ENCODE measurements around the gene ITPRID2. TPM values are rescaled to one million over a fixed set of nuclear protein-coding genes. Genes with fewer than 3 reads are reported as not detected.

ITPRID2 gene
- total RNA-seq (2021; fragmentation: NEBNext Ultra II Directional; extraction: Animal tissue kit (Norgen Biotek cat#: 25700)) (12.6 and 13.5 TPM in 2 replicates), polyA plus RNA-seq (2011; rRNA removed) (1.2 and 1.9 TPM in 2 replicates), polyA minus RNA-seq (2011; rRNA and poly(A)+ RNA removed) (4.6 and 5.6 TPM in 2 replicates)
- polyA plus RNA-seq (2011; cell fraction: cytosol; rRNA removed) = 2.9 TPM
- polyA plus RNA-seq (2011; cell fraction: nucleus; rRNA removed) = 4.5 TPM
- polyA plus RNA-seq (2012, experiment 1 of 2) = 3.3 to 11.2 TPM (median 8.7 TPM) in 4 replicates
- polyA plus RNA-seq (2012, experiment 2 of 2) = 0.39 TPM
- polyA plus RNA-seq (2013, experiment 1 of 2) = 5.1 TPM
- polyA plus RNA-seq (2013, experiment 2 of 2) = 5.3 TPM
- 3.9 TPM for polyA minus RNA-seq (2011; cell fraction: cytosol; rRNA and poly(A)+ RNA removed)
- 11.9 TPM for polyA minus RNA-seq (2011; cell fraction: nucleus; rRNA and poly(A)+ RNA removed)
- long read RNA-seq, experiment 1, partial matches to known transcripts = 1 of 3 reads
- long read RNA-seq, experiment 1, other reads (novel, unspliced or antisense) = 1 of 3 reads
- long read RNA-seq, experiment 2, partial matches to known transcripts = 1 of 1 reads
- long read RNA-seq, experiment 2, other reads (novel, unspliced or antisense) = 0 of 1 reads

DNA sequence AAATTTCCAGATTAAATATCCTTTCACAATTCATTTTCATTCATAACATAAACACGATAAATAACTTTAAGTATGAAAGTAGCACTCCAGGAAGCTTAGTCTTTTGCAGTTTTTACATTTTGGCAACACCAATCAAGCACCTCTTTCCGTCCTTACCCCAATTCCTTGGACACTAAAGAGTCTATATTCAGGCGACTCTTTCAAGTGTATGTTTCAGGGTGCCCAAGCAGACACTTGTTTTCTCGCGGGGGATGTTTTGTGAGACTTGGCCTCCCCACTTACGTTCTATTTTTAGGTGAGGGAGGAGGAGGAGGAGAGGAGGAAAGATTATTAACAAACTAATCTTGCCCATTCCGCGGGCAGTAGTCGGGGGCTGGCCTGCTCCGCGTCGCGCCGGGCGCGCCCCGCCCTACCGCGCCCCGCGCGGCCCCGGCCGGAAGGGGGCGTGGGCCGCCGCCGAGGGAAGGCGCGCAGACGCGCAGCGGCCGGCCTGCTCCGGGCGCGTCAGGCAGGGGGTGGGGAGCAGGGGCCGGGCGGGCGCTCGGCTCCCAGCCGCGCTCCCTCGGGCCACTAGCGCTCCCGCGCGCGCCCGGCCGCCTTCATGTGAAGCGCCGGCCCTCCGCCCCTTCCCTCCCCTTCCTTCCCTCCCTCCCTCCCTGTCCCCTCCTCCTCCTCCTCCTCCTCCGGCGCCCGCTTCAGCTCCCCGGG lies at the start of gene ITPRID2:
ITPRID2 (plus strand) TSS at position 473 of the 708 bp plus-strand sequence. CDS start 337 bp downstream, outside the sequence.
- Histone ChIP-seq H3K4ac (replicated peaks; ENCODE audit: insufficient read length, low read depth, low read length) (peak within 1 kb of the TSS; percentile 13), H2BK5ac (ENCODE audit: low read depth, low read length) (peak within 1 kb of the TSS; percentile 28; the same call in 1 of the 2 replicates), H3K18ac (ENCODE audit: extremely low read depth, low read length) (peak within 1 kb of the TSS; percentile 74), H2BK20ac (ENCODE audit: low read length) (no peak within 1 kb of the TSS), H3K9me3 (ENCODE audit: insufficient read depth in 2 of 2, low read depth in 1 of 2, low read length in 1 of 2) (no peaks in the 10 kb centered on the region), H2AFZ (ENCODE audit: low read length) (peak within 1 kb of the TSS; percentile 100), H4K91ac (replicated peaks; ENCODE audit: insufficient read length, low read length) (peak within 1 kb of the TSS; percentile 71), H3K9ac (replicated peaks in 1 of 4; ENCODE audit: extremely low read depth in 1 of 4, low read depth in 3 of 4, low read length in 3 of 4) (peak within 1 kb of the TSS; percentile 38 to 53 (median 44); a peak in 6 of 7 replicates), H3K79me1 (ENCODE audit: low read depth, low read length) (no peaks in the 10 kb centered on the region), H2BK12ac (ENCODE audit: low read depth, low read length) (peak within 1 kb of the TSS; percentile 69; the same call in 1 of the 2 replicates), H3K4me2 (ENCODE audit: insufficient read depth in 1 of 2, low read depth in 2 of 2, low read length in 2 of 2) (peak within 1 kb of the TSS; percentile 87 to 93), H4K5ac (ENCODE audit: insufficient read length, low read depth, low read length) (peak within 1 kb of the TSS; percentile 66), H3K4me3 (ENCODE audit: extremely low read depth in 1 of 4, insufficient read depth in 2 of 4, low read depth in 3 of 4, low read length in 4 of 4) (peak within 1 kb of the TSS; percentile 72 to 84 (median 78)), H4K20me1 (replicated peaks in 1 of 2; ENCODE audit: control insufficient read depth in 1 of 2, insufficient read depth in 2 of 2, low read length in 2 of 2) (no peaks in the 10 kb centered on the region), H2BK120ac (replicated peaks; ENCODE audit: low read depth, low read length) (no peak within 1 kb of the TSS), H3K56ac (replicated peaks; ENCODE audit: insufficient read length, low read depth, low read length) (peak within 1 kb of the TSS; percentile 25), H3K79me2 (ENCODE audit: control insufficient read depth in 1 of 2, insufficient read depth in 2 of 2, low read length in 2 of 2) (no peaks in the 10 kb centered on the region), H2BK15ac (ENCODE audit: low read length) (peak within 1 kb of the TSS; percentile 65; the same call in 1 of the 2 replicates), H3K23me2 (ENCODE audit: low read depth, low read length) (peaks cover 8% of the 10 kb centered on the region), H4K8ac (ENCODE audit: extremely low read depth, insufficient read depth, low read length) (peak within 1 kb of the TSS; percentile 48), H3K27ac (ENCODE audit: low read depth, low read length) (no peak within 1 kb of the TSS), H3K36me3 (ENCODE audit: control insufficient read depth in 2 of 4, insufficient read depth in 4 of 4, low read length in 3 of 4) (no peaks in the 10 kb centered on the region), H3K23ac (ENCODE audit: insufficient read length) (no peak within 1 kb of the TSS), H2AK5ac (ENCODE audit: low read depth, low read length) (no peak within 1 kb of the TSS), H3K4me1 (replicated peaks in 1 of 4; ENCODE audit: control insufficient read depth in 3 of 4, insufficient read depth in 4 of 4, low read length in 3 of 4) (peaks cover 0 to 4% (median 0%) of the 10 kb centered on the region in 4 experiments; a peak in 2 of 7 replicates), H3K14ac (ENCODE audit: insufficient read length) (no peak within 1 kb of the TSS), H3K27me3 (replicated peaks in 1 of 4; ENCODE audit: control insufficient read depth in 3 of 4, extremely low read depth in 1 of 4, insufficient read depth in 3 of 4, low read length in 3 of 4) (no peaks in the 10 kb centered on the region; a peak in 2 of 7 replicates)
- FAIRE-seq = no peak
- POLR2A ChIA-PET (ENCODE audit: partially characterized antibody) = interaction anchor here (0.9 kb wide), 1 partner anchor 12 kb away, joined by 3 read pairs; no protein-coding TSS in a partner anchor
- DNase-seq (ENCODE audit: low read depth in 1 of 2, low spot score in 2 of 2) = peak in 1 of 2 experiments; percentile 43
- CTCF ChIA-PET (ENCODE audit: partially characterized antibody) = interaction anchor here (0.6 to 4.2 kb wide), 7 partner anchors 13 to 233 kb away, joined by 3 to 31 read pairs (median 3); no protein-coding TSS in a partner anchor
- WGBS, 2 experiments (ENCODE audit: extremely low coverage in 1 of 2, insufficient coverage in 1 of 2, insufficient read length in 1 of 2, insufficient replicate concordance in 2 of 2, low coverage in 1 of 2, low lambda C conversion rate in 2 of 2, missing lambda C conversion rate in 1 of 2) = 3 to 100% methylated on average over 1 to 30 of the region's 58 CpGs
- no peak for TF ChIP-seq EP300 (IDR thresholded peaks at IDR 0.05; ENCODE audit: borderline replicate concordance in 1 of 2, low read depth in 2 of 2, low read length in 2 of 2)
- 0 out of 2 replicates have a peak, but pooled peaks have one; percentile 43 for TF ChIP-seq TAF1 (IDR thresholded peaks at IDR 0.05; ENCODE audit: low read depth, low read length)
- TF ChIP-seq, protein P1, sequence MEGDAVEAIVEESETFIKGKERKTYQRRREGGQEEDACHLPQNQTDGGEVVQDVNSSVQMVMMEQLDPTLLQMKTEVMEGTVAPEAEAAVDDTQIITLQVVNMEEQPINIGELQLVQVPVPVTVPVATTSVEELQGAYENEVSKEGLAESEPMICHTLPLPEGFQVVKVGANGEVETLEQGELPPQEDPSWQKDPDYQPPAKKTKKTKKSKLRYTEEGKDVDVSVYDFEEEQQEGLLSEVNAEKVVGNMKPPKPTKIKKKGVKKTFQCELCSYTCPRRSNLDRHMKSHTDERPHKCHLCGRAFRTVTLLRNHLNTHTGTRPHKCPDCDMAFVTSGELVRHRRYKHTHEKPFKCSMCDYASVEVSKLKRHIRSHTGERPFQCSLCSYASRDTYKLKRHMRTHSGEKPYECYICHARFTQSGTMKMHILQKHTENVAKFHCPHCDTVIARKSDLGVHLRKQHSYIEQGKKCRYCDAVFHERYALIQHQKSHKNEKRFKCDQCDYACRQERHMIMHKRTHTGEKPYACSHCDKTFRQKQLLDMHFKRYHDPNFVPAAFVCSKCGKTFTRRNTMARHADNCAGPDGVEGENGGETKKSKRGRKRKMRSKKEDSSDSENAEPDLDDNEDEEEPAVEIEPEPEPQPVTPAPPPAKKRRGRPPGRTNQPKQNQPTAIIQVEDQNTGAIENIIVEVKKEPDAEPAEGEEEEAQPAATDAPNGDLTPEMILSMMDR (IDR thresholded peaks at IDR 0.05; ENCODE audit: control extremely low read depth in 1 of 3, insufficient read depth in 1 of 3, low read depth in 1 of 3, low read length in 3 of 3) = peak; percentile 14 to 49 (median 34); a peak in 3 of 4 replicates
- no peak for TF ChIP-seq EGR1 (IDR thresholded peaks at IDR 0.05; ENCODE audit: borderline replicate concordance, low read depth, low read length)
- TF ChIP-seq CHD2 (IDR thresholded peaks at IDR 0.05; ENCODE audit: low read length) = no peak
- TF ChIP-seq SIX5 (IDR thresholded peaks at IDR 0.05; ENCODE audit: low read depth, low read length) = no peak

Data from H1 (cell line).